GDM1 (cell line): ENCODE data around the gene PI4KB.
"Not testable (repeated sequence)": the region's sequence is repeated elsewhere in the genome, so short reads cannot be mapped to it uniquely, and the experiment has no call there.

ENCODE experiments used
- DNase-seq: peaks from one replicate; lab custom pipeline; 2025; lab: John Stamatoyannopoulos, UW

Gene PI4KB

DNA sequence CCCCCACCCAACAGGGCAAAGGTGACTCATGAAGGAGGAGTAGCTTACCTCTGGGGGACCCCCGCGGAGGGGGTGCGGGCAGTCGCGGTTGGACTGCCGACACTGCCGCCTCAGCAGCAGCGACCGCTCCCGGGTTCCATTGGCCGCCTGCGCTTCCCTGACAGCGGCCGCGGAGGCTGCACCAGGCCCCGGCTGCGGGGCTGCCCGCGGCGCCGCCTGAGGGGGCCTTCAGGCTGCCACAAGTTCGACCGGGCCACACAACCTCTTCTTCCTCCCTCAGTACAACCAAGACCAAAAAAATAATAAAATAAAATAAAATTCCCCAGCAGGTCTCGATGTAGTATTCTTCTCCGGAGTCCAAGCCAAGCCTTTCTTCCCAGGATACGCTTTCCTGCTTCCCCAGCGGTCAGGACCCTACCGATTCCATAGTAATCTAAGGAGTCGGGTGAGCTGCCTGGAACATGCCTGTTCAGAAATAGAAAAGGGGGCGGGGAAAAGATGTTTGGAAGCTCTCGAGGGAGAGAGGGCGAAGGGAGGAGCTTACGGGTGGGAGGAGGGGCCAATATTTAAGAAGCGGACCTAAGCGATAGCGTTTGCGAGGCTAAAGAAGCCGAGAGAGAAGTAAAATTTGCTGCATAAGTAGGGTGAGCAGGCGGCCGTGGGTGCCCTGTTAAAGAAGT lies at the start of gene PI4KB:
PI4KB (minus strand) TSS at position 194 of the 680 bp plus-strand sequence. CDS start 10,935 bp downstream, outside the sequence.
- peak; percentile 93 for DNase-seq

DNA sequence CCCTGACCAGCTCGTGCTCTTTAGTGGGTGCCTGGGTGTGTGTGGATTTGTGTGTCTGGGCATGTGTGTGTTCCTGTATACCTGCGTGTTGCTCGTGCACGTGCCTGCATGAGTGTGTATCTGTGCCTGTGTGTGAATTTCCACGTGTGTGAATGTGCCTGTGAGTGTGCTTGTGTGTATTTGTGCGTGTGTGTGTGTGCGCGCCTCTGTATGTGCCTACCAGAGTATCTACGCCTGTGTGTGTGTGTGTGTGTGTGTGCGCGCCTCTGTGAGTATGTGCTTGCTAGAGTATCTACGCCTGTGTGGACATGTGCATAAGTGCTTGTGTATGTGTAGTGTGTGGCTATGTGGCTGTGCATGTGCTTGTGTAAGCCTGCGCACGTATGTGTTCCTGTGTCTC lies 46.0 kb upstream of the PI4KB start:
- DNase-seq = no peak

DNA sequence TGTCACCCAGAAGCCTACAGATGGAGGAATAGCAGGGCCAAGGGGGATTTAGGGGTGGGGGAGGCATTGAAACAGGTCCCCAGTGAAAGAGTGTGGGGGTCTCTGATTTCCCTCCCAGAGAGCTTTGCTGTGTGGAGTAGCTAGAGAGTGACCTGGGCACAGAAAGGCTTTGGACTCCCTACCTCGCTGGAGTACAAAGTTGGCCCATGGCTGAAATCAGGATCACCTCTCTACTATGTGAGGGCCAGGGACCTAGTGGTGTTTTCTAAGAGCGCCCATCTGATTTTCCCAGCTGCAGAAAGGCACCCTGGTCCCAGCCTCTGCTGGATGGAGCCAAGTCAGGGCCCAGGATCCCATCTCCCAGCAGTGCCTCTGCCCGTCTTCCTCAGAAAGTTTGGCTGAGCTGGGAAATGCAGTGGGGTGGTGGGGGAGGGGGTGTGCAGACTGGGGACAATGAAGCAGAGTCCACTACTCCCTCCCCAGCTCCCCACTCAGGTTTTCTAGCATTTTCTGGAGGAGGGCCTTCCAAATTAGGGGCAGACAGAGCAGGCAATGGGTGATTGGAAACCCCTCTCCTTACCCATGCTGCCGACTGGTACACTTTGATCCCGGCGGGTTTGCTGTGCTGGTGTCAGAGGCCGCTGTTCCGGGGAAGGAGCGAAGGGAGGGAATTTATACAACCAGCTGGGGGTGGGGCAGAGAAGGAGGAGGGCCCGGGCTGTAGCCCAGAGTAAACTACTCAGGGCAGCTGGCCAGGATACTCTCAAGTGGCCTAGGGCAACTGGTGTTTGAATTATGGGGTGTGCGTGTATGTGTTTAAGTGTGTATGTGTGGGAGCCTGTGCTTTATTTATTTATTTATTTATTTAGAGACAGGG lies 45.1 kb upstream of the PI4KB start, which contains the start of gene SELENBP1:
SELENBP1 (minus strand) TSS at position 648 of the 877 bp plus-strand sequence; CDS start at position 584, 64 bp downstream.
- DNase-seq = no peak

DNA sequence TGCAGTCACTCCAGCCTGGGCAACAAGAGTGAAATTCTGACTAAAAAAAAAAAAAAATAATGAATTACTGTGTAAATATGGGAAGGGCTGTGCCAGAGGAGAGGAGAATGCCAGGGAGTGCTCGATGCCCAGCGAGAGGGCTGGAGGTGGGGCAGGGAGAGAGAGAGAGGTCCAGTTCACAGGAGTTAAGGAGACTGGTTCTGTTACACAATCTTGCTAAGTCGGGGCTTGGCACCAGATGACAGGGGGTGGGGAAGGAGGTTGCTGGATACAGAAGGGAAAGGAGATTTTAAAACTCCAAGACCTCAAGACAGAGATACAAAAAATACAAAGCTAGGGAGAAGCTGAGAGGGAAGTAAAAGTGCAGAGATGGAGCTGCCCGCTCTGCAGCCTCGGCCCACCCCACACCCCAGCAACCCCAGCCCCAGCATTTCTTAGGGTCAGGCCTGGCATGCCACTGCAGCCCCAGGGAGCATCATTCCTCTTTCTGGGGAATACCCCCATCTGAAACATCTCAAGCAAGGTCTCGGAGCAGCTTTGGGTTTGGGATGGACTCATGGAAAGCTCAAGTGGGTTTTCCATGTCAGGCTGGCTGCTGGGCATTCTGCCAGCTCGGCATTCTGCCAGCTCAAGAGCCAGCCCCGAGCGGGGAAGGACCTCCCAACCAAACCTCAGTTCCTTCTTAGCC lies 44.3 kb upstream of the PI4KB start:
- DNase-seq = no peak

DNA sequence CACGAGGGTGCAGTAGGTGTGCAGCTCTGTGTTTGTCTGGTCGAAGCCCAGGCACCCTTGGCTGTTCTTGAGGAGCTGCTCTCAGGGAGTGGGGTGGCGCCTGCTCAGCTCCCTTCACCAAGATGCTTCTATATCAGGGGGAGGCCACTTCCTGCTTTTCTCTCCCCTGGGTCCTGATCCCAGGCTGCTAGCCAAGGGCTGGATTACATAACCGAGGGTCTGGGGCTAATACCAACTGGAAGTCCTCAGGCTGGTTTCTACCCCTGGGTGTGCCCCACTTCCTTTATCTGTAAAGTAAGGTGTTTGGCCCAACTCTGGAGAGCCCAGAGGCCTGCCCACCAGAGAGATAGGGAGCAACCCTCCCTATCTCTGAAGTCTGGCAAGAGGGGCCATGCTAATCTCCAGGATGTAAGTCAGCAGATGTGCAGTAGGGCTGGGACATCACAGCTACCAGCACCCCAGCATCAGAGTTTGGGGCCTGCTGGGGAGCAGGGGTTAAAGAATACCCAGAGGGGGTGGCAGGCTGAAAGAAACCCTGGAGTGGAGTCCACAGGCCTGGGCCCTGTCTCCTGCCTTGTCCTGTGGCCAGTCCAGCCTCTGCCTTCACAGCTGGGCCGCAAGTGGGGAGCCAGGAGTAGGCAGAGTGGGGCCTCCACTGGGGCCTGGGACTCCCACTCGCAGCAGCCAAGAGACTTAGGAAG lies 43.1 kb upstream of the PI4KB start:
- DNase-seq = no peak

DNA sequence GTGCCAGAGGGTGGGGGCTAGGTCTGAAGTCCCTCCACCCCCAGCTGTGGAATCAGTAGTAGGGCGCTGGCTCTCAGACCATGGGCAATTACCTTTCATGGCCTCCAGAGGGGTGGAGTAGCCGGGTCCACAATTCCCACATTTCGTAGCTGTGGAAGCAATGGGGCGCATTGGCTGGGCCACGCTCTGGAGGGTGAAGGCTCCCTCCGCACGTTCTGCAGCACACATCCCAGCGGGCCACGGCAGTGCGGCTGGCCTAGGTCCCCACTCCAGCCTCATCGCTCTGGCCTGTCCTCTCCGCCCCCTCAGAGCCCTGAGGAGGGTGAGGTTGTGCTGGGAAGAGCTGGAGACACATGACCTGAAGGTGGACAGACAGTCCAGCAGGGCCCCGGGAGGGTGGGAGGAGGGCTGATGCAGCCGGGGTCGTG lies 42.4 kb upstream of the PI4KB start:
- DNase-seq = no peak

DNA sequence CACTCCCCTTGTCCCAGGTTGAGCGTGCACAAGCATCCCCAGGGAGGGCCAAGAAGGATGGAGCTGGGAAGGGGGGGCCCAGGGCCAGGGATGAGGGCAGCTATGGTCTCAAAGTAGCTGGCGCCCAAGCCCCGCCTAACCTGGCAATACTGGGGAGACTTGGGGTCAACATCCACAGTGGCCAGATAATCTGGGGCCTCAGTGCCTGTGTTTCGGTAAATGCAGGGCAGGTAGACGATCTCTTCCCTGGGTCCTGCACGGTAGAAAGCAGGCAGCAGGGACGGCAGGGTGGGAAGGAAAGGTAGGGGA lies 42.0 kb upstream of the PI4KB start:
- no peak for DNase-seq

DNA sequence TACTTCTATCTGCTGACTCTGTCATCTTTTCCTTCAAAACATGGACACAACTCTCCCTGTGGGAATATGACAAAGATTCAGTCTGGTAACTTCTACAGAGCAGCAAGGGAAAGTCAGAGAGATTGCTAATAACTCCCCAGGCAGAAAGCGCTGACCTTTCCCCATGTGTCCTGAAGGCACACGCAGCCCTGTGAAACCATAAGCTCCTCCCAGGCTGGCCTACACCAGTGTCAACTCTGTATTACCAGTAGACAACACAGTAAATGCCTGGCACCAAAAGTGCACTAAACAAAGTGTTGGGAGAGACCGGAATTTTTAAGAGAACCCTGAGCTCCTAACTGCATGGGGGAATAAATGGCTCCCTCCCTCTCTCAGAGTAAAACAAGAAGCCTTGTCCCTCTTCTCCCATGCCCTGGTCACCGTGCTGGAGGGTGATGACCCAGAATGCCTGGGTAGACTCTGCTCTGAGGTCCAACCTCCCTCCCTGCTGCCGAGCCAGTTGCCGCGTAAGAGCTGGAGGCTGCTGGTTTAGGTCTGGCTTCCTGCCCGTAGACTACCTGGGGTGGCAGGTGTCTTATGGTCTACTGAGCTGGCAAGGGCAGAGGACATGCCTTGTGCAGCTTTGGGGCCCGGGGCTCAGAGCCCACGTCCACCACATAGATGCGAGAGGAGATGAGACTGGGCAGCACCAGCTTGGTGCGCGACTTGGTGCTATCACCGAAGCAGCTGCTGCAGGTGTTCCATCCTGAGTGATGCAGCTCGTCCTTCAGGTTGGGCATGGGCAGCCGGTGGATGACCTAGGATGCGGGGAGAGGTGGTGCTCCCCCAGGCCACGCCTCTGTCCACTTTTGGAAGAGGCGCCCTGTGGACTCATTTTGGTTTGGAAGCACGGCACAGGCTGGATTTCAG lies 41.4 kb upstream of the PI4KB start:
- DNase-seq = no peak

DNA sequence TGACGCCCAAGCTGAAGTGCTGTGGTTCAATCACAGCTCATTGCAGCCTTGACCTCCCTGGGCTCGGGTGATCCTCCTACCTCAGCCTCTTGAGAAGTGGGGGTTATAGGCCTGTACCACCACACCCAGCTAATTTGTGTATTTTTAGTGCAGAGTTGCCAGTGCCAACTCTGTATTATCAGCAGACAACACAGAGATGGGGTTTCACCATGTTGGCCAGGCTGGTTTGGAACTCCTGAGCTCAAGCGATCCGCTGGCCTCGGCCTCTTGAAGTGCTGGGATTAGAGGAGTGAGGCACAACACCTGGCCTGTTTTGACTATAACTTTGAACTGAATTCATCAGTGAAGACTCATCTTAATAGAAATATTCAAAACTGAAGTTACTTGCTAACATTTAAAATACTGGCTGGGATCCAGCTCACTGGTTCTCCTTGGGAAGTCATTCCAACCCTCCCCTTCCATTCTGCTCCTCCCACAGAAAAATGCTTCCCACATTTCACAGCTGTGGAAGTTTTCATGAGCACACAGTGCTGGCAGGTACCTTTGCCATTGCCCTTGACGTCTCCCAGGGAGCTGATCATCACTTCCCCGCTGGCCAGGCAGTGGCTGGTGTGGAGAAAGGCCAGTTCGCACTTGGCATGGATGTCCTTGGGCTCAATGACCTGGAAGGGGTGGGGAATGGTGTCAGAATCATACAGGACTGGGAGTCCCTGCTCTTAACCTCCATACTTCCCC lies 40.6 kb upstream of the PI4KB start:
- no peak for DNase-seq

DNA sequence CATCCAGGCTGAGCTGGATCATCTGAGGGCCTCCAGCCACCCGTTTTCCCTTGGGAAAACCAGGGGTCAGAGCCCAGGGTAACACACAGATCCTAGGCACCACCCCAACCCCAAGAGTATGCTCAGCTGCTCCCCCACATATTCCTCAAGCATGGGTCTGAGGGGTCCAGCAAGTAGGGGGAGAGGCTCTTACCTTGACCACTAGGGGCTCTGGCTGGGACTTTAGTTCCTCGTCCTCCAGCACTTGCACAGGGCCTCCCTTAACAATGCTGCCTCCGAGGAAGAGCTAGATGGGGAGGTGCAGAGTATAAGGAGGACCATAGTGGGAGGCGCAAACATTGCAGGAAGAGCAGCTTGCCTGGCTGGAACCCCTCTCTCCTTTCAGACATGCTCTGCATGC lies 37.8 kb upstream of the PI4KB start:
- DNase-seq = no peak

DNA sequence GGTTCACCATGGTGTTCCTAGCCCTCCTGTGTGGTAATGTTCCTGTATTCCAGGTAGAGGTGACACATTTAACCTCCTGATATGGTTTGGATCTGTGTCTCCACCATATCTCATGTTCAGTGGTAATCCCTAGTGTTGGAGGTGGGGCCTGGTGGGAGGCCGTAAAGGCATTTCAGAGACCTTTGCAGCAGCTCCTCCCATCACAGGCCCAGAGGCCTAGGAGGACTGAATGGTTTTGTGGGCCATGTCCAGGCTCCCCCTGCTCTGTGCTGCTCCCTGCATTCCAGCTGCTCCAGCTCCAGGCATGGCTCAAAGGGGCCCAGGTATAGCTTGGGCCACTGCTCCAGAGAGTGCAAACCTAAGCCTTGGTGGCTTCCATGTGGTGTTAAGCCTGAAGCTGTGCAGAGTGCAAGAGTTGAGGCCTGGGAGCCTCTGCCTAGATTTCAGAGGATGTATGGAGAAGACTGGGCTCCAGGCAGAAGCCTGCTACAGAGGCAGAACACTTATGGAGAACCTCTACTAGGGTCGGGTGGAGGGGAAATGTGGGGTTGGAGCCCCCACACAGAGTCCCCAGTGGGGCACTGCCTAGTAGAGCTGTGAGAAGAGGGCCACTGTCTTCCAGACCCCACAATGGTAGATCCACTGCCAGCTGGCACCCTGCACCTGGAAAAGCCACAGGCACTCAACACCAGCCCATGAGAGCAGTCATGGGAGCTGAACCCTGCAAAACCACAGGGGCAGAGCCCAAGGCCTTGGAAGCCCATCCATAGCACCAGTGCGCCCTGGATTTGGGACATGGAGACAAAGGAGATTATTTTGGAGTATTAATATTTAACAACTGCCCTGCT lies 35.3 kb upstream of the PI4KB start:
- no peak for DNase-seq

DNA sequence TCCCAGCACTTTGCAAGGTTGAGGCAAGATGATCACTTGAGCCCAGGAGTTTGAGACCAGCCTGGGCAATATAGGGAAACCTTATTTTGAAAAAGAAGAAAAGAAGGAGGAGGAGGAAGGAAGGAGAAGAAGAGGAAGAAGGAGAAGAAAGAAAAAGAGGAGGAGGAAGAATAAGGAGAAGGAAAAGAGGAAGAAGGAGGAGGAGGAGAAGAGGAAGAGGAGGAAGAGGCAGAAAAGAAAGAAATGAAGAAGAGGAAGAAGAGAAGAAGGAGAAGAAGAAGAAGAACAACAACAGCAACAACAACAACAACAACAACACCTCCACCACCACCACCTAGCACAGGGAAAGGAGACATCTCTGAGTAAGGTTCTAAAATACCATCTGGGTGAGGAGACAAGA lies 34.7 kb upstream of the PI4KB start:
- DNase-seq = no peak

DNA sequence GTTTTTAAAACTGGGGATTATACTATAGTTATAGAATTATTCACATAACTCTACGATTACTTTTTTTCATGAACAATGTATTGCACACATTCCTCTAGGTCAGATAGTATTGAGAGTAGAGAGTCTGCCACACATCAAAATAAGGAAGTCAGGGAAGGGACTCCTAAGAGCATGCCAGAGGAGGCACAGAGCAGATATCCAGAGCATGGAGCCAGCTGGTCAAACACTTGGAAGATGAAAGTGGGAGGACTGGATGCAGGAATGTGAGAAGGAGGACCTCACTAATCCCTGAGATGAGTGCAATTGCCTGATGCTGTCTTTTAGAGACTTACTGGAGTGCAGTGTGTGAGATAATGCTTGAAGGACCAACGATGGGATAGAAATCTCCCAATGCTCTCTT lies 29.5 kb upstream of the PI4KB start:
- DNase-seq = no peak

DNA sequence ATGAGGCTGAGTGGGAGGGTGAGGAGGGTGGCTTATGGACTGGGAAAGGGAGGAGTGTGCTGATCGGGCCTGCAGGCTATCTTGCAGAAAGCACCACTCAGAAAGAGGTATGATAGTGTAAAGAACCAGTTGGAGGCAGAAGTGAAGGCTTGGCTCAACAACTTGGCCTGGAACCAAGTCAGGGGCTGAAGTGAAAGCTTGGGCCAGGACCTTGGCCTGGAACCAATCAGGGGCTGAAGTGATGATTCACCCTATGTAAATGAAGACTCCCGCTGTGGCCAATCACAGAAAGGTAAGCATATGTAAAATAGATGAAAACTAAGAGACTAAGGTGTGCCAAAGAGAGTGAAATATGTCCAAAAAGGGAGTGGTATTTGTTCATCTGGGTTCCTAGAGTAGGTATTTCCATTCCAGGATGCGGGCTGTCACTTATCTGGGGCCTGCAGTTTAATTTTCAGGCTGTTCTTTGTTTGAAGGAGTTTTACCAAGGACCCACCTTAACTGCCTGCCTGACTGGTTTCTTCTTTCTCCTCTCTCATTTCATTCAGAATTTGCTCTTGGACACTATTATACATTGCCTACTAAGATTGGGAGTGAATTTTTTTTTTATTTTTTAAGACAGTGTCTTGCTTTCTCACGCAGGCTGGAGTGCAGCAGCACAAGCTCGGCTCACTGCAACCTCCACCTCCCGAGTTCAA lies 25.0 kb upstream of the PI4KB start:
- DNase-seq = no peak

DNA sequence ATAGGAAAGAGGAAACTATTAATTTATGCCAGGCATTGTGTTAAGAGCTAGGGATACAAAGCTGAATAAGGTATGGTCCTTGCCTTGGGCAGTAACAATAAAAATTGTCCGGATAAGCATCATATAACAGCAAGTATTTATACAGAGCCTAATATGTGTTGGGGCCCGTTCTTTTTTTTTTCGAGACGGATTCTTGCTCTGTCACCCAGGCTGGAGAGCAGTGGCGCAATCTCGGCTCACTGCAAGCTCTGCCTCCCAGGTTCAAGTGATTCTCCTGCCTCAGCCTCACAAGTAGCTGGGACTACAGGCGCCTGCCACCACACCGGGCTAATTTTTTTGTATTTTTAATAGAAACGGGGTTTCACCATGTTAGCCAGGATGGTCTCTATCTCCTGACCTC lies 23.1 kb upstream of the PI4KB start:
- not testable (repeated sequence) for DNase-seq

DNA sequence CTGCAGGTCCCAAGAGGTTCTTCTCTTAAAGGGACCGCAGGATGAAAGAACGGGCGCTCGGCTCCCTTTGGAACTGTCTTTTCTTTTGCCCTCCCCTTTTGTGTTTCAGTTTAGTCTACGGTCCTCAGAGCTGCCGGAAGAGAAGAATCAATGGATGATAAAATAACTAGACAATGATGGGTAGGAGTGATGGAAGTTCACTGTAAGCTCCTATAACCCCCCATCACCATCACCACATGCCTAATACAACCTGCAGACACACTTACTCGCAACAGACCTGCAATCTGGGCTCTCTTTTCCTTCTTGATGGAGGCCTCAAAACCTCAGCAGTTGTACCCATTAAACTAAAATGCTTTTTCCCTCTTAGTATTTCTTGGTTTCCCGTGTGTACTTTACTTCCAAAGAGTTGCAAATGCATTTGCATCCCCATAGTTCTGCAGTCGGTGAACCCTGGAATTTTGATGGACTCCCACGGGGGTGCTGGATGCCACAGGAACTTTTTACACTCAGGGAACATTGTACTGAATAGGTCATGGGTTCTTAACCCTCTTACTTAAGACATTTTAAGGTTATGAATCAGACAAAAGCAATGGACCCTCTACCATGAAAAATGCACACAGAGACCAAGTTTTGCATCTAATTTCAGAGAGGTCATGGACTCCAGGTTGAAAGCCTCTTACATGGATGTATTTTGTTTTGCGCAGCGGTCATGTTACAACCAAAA lies 20.5 kb upstream of the PI4KB start:
- DNase-seq = no peak

DNA sequence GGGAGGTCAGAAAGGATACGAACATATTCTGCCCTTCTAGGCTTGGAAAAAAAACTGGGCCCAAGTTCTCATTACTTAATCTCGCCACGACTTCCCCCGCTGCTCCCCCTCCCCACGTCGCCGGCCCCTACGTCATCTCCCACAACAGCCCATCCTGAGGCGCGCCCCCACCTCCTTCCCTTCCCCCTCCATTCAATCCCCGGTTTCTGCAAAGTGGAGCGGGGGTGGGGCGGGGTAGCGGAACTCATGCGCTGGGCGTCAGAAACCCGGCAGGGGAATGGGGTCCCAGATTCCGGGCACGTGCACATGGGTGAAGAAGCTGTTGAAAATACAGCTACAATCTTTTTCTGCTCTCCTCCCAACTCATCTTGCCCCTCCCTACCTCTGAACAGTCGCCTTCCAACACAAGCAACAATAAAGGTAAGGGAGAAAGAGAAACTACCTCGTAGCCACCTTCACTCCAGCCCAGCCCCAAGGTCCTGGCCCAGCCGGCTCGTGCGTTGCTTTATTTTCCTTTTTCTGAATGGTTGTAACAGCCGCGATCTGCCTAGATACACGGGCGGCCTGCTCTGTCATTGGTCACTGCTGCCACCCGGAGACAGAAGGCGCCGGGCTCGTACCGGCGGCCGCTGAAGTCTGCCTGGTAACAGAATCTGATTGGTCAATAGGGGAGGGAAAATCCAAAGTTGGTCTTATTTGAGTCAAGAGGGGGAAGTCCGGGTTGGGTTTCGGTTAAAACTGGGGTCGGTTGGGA lies 19.7 kb upstream of the PI4KB start, which contains the start of gene RFX5:
RFX5 (minus strand) TSS at position 484 of the 754 bp plus-strand sequence. CDS start 932 bp downstream, outside the sequence.
- DNase-seq = peak; percentile 98
